ENCODE data around the gene WFDC10B.

WFDC10B gene

GRCh38 chr20:45704969-45705637, at the start of gene WFDC10B:
Gene WFDC10B, minus strand, starts transcription at chr20:45705019. Its CDS starts 19,027 bp downstream, at chr20:45685992.
- peaks cover 0 to 4% of the 10 kb centered on the region in 2 donors for H3K9me3 ChIP-seq (ENCODE audit: control insufficient read depth in 2 of 2, low read length in 2 of 2)
- H3K27ac ChIP-seq (ENCODE audit: low read length), result no peak within 1 kb of the TSS
- H3K36me3 ChIP-seq (ENCODE audit: control insufficient read depth in 2 of 2, insufficient read depth in 2 of 2, low read length in 2 of 2), result no peaks in the 10 kb centered on the region
- no peaks in the 10 kb centered on the region for H3K4me1 ChIP-seq (ENCODE audit: control insufficient read depth, insufficient read depth, low read length)
- H3K27me3 ChIP-seq (ENCODE audit: control insufficient read depth in 1 of 2, insufficient read depth in 2 of 2, low read length in 2 of 2), result no peaks in the 10 kb centered on the region
- no peak within 1 kb of the TSS for H3K4me3 ChIP-seq (ENCODE audit: low read length in 2 of 2)
- H3K9ac ChIP-seq (ENCODE audit: low read length in 2 of 2), result no peak within 1 kb of the TSS

DNA sequence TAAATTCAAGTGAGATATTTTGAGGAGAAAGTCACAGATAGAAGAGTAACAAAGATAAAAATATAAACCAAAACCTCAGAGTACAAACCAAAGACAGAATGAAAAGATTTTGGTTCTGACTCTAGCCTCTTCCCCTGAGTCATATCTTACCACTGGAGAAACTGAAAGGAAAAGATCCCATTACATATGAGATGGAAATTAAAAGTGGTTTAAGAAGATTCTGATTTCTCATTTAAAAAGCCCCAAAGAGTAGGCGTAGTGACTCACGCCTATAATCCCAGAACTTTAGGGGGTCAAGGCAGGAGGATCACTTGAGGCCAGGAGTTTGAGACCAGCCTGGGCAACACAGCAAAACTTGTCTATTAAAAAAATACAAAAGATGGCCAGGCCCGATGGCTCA, 47.9 kb upstream of the WFDC10B start:
- Histone ChIP-seq H3K9ac (ENCODE audit: low read length in 2 of 2) (no peak overlapping the region), H3K4me1 (ENCODE audit: control insufficient read depth, insufficient read depth, low read length) (no peaks in the 10 kb centered on the region), H3K27me3 (ENCODE audit: control insufficient read depth in 1 of 2, insufficient read depth in 2 of 2, low read length in 2 of 2) (no peaks in the 10 kb centered on the region), H3K4me3 (ENCODE audit: low read length in 2 of 2) (no peak overlapping the region), H3K36me3 (ENCODE audit: control insufficient read depth in 2 of 2, insufficient read depth in 2 of 2, low read length in 2 of 2) (no peaks in the 10 kb centered on the region), H3K9me3 (ENCODE audit: control insufficient read depth in 2 of 2, low read length in 2 of 2) (no peaks in the 10 kb centered on the region), H3K27ac (ENCODE audit: low read length) (no peak overlapping the region)

DNA sequence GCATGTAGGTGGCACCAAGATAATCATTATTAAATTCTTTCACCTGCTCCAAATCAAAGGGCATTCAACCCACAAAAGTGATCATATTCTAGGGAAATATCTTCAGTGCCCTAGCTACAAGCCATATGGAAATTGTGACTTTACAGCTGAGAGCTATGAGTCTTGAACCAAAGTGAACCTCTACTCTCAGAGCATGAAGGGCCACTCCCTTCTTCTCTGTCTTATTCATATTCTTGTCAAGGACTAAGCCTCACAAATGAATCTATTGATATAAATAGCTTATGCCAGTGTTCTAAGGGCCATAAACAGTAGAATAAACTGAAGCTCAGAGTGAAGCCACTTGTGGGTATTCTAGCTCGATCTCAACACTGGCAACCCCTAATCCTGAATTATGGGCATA, 46.9 kb upstream of the WFDC10B start:
- H3K27me3 ChIP-seq (ENCODE audit: control insufficient read depth in 1 of 2, insufficient read depth in 2 of 2, low read length in 2 of 2), result no peaks in the 10 kb centered on the region
- H3K9ac ChIP-seq (ENCODE audit: low read length in 2 of 2), result no peak overlapping the region
- no peak overlapping the region for H3K4me3 ChIP-seq (ENCODE audit: low read length in 2 of 2)
- H3K36me3 ChIP-seq (ENCODE audit: control insufficient read depth in 2 of 2, insufficient read depth in 2 of 2, low read length in 2 of 2), result no peaks in the 10 kb centered on the region
- H3K9me3 ChIP-seq (ENCODE audit: control insufficient read depth in 2 of 2, low read length in 2 of 2), result no peaks in the 10 kb centered on the region
- H3K4me1 ChIP-seq (ENCODE audit: control insufficient read depth, insufficient read depth, low read length), result no peaks in the 10 kb centered on the region
- no peak overlapping the region for H3K27ac ChIP-seq (ENCODE audit: low read length)

GRCh38 chr20:45745015-45745414, 40.2 kb upstream of the WFDC10B start:
- Histone ChIP-seq H3K4me1 (ENCODE audit: control insufficient read depth, insufficient read depth, low read length) (no peaks in the 10 kb centered on the region), H3K27ac (ENCODE audit: low read length) (no peak overlapping the region), H3K27me3 (ENCODE audit: control insufficient read depth in 1 of 2, insufficient read depth in 2 of 2, low read length in 2 of 2) (no peaks in the 10 kb centered on the region), H3K9ac (ENCODE audit: low read length in 2 of 2) (no peak overlapping the region), H3K9me3 (ENCODE audit: control insufficient read depth in 2 of 2, low read length in 2 of 2) (no peaks in the 10 kb centered on the region), H3K4me3 (ENCODE audit: low read length in 2 of 2) (no peak overlapping the region), H3K36me3 (ENCODE audit: control insufficient read depth in 2 of 2, insufficient read depth in 2 of 2, low read length in 2 of 2) (no peaks in the 10 kb centered on the region)

DNA sequence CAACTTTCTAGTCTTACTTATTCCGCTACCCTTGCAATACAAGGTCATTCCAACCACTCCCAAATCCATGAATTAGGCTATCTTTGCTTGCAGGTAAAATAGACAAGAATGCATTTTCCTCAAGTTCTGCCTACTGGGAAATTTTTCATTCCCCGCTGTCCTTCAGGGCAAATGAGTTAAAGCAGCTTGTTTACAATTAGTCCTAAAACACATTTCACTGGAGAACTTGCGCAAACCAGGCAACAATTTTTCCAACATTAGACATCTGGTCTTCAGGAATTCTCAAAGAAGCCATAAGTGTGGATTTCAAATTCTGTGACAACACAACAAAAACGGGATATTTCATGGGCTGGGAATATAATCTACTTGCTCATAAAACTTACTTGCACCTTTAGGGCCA, 37.8 kb upstream of the WFDC10B start:
- Histone ChIP-seq H3K4me3 (ENCODE audit: low read length in 2 of 2) (no peak overlapping the region), H3K27ac (ENCODE audit: low read length) (no peak overlapping the region), H3K36me3 (ENCODE audit: control insufficient read depth in 2 of 2, insufficient read depth in 2 of 2, low read length in 2 of 2) (no peaks in the 10 kb centered on the region), H3K27me3 (ENCODE audit: control insufficient read depth in 1 of 2, insufficient read depth in 2 of 2, low read length in 2 of 2) (no peaks in the 10 kb centered on the region), H3K4me1 (ENCODE audit: control insufficient read depth, insufficient read depth, low read length) (no peaks in the 10 kb centered on the region), H3K9me3 (ENCODE audit: control insufficient read depth in 2 of 2, low read length in 2 of 2) (no peaks in the 10 kb centered on the region), H3K9ac (ENCODE audit: low read length in 2 of 2) (no peak overlapping the region)

GRCh38 chr20:45735988-45736387, 31.2 kb upstream of the WFDC10B start:
- Histone ChIP-seq H3K4me3 (ENCODE audit: low read length in 2 of 2) (no peak overlapping the region), H3K27ac (ENCODE audit: low read length) (no peak overlapping the region), H3K9me3 (ENCODE audit: control insufficient read depth in 2 of 2, low read length in 2 of 2) (peaks cover 0 to 5% of the 10 kb centered on the region in 2 donors), H3K27me3 (ENCODE audit: control insufficient read depth in 1 of 2, insufficient read depth in 2 of 2, low read length in 2 of 2) (no peaks in the 10 kb centered on the region), H3K36me3 (ENCODE audit: control insufficient read depth in 2 of 2, insufficient read depth in 2 of 2, low read length in 2 of 2) (no peaks in the 10 kb centered on the region), H3K9ac (ENCODE audit: low read length in 2 of 2) (no peak overlapping the region), H3K4me1 (ENCODE audit: control insufficient read depth, insufficient read depth, low read length) (no peaks in the 10 kb centered on the region)

DNA sequence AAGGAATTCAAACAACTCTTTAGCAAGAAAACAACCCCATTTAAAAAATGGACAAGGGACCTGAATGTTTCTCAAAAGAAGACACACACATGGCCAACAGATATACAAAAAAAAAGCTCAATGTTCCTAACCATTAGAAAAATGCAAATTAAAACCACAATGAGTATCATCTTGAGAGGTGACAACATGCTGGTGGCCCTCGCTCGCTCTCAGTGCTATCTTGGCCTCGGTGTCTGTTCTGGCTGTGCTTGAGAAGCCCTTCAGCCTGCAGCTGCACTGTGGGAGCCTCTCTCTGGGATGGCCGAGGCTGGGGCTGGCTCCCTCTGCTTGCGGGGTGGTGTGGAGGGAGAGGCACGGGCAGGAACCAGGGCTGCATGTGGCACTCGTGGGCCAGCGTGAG, 30.7 kb upstream of the WFDC10B start:
- no peaks in the 10 kb centered on the region for H3K27me3 ChIP-seq (ENCODE audit: control insufficient read depth in 1 of 2, insufficient read depth in 2 of 2, low read length in 2 of 2)
- H3K9me3 ChIP-seq (ENCODE audit: control insufficient read depth in 2 of 2, low read length in 2 of 2), result peaks cover 0 to 5% of the 10 kb centered on the region in 2 donors
- H3K36me3 ChIP-seq (ENCODE audit: control insufficient read depth in 2 of 2, insufficient read depth in 2 of 2, low read length in 2 of 2), result no peaks in the 10 kb centered on the region
- H3K4me3 ChIP-seq (ENCODE audit: low read length in 2 of 2), result no peak overlapping the region
- H3K27ac ChIP-seq (ENCODE audit: low read length), result no peak overlapping the region
- no peaks in the 10 kb centered on the region for H3K4me1 ChIP-seq (ENCODE audit: control insufficient read depth, insufficient read depth, low read length)
- no peak overlapping the region for H3K9ac ChIP-seq (ENCODE audit: low read length in 2 of 2)

GRCh38 chr20:45732199-45732598, 27.4 kb upstream of the WFDC10B start:
- Histone ChIP-seq H3K9ac (ENCODE audit: low read length in 2 of 2) (no peak overlapping the region), H3K4me3 (ENCODE audit: low read length in 2 of 2) (no peak overlapping the region), H3K27ac (ENCODE audit: low read length) (no peak overlapping the region), H3K9me3 (ENCODE audit: control insufficient read depth in 2 of 2, low read length in 2 of 2) (peaks cover 0 to 5% of the 10 kb centered on the region in 2 donors), H3K36me3 (ENCODE audit: control insufficient read depth in 2 of 2, insufficient read depth in 2 of 2, low read length in 2 of 2) (no peaks in the 10 kb centered on the region), H3K27me3 (ENCODE audit: control insufficient read depth in 1 of 2, insufficient read depth in 2 of 2, low read length in 2 of 2) (no peaks in the 10 kb centered on the region), H3K4me1 (ENCODE audit: control insufficient read depth, insufficient read depth, low read length) (no peaks in the 10 kb centered on the region)

DNA sequence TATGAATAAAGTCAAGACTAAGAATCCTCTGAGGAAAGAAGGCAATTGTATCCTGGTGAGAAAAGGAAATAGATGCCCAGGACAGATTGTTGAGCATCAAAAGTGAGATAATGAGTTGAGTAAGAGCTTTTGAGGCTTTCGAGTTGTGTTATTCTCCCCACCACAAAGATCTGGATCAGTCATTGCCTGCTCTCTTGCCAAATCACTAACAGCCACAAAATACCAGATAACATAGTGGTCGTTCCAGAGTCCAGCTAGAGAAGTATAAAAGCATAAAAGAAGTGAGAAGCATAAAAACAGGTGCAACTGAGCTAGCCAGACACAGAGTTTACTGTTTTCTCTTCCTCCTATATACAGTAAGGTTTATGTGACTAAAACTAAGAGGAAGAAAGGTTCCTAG, 22.2 kb upstream of the WFDC10B start:
- Histone ChIP-seq H3K4me3 (ENCODE audit: low read length in 2 of 2) (no peak overlapping the region), H3K36me3 (ENCODE audit: control insufficient read depth in 2 of 2, insufficient read depth in 2 of 2, low read length in 2 of 2) (no peaks in the 10 kb centered on the region), H3K27ac (ENCODE audit: low read length) (no peak overlapping the region), H3K27me3 (ENCODE audit: control insufficient read depth in 1 of 2, insufficient read depth in 2 of 2, low read length in 2 of 2) (no peaks in the 10 kb centered on the region), H3K9me3 (ENCODE audit: control insufficient read depth in 2 of 2, low read length in 2 of 2) (peaks cover 0 to 5% of the 10 kb centered on the region in 2 donors), H3K9ac (ENCODE audit: low read length in 2 of 2) (no peak overlapping the region), H3K4me1 (ENCODE audit: control insufficient read depth, insufficient read depth, low read length) (no peaks in the 10 kb centered on the region)

- Histone ChIP-seq H3K36me3 (ENCODE audit: control insufficient read depth in 2 of 2, insufficient read depth in 2 of 2, low read length in 2 of 2) (no peaks in the 10 kb centered on the region), H3K4me3 (ENCODE audit: low read length in 2 of 2) (no peak overlapping the region), H3K27me3 (ENCODE audit: control insufficient read depth in 1 of 2, insufficient read depth in 2 of 2, low read length in 2 of 2) (no peaks in the 10 kb centered on the region), H3K27ac (ENCODE audit: low read length) (no peak overlapping the region), H3K9me3 (ENCODE audit: control insufficient read depth in 2 of 2, low read length in 2 of 2) (no peaks in the 10 kb centered on the region), H3K9ac (ENCODE audit: low read length in 2 of 2) (no peak overlapping the region), H3K4me1 (ENCODE audit: control insufficient read depth, insufficient read depth, low read length) (no peaks in the 10 kb centered on the region)
Observed at GRCh38 chr20:45725134-45725533, 20.3 kb upstream of the WFDC10B start.

- H3K9ac ChIP-seq (ENCODE audit: low read length in 2 of 2), result no peak within 1 kb of the TSS
- H3K36me3 ChIP-seq (ENCODE audit: control insufficient read depth in 2 of 2, insufficient read depth in 2 of 2, low read length in 2 of 2), result no peaks in the 10 kb centered on the region
- H3K4me1 ChIP-seq (ENCODE audit: control insufficient read depth, insufficient read depth, low read length), result no peaks in the 10 kb centered on the region
- H3K4me3 ChIP-seq (ENCODE audit: low read length in 2 of 2), result no peak within 1 kb of the TSS
- H3K9me3 ChIP-seq (ENCODE audit: control insufficient read depth in 2 of 2, low read length in 2 of 2), result no peaks in the 10 kb centered on the region
- no peak within 1 kb of the TSS for H3K27ac ChIP-seq (ENCODE audit: low read length)
- H3K27me3 ChIP-seq (ENCODE audit: control insufficient read depth in 1 of 2, insufficient read depth in 2 of 2, low read length in 2 of 2), result no peaks in the 10 kb centered on the region
Observed at GRCh38 chr20:45722047-45722446, 17.2 kb upstream of the WFDC10B start, which contains the start of gene SPINT4. Gene SPINT4, plus strand, starts transcription at chr20:45722347. Its CDS starts 21 bp downstream, at chr20:45722368.
